Panc1 (cell line): ENCODE data around the gene NR1H3. TPM values are rescaled to one million over a fixed set of nuclear protein-coding genes. Genes with fewer than 3 reads are reported as not detected.

Experiments used
- ATAC-seq: fragments of 200-7000 bp; cut with Tn5 transposase; 2 replicates; pipeline ENCODE4 v1.9.1; 2020; ENCODE audit warnings: mild to moderate bottlenecking, moderate library complexity
- BruUV-seq: library from RNA; stranded (reverse); fragments of 400-500 nt; replicated peaks from 2 replicates; lab custom pipeline; 2021; lab: Mats Ljungman, UMichigan
- CTCF ChIA-PET: fragments of 300-600 bp; sonication (Branson Sonifier 250); formaldehyde crosslinking; loops from one replicate; lab custom pipeline; 2022; ENCODE audit warnings: antibody characterized with exemption; lab: Charles Lee
- POLR2A ChIA-PET: fragments of 300-600 bp; sonication (Branson Sonifier 250); formaldehyde crosslinking; loops from one replicate; lab custom pipeline; 2022; ENCODE audit warnings: antibody characterized with exemption; lab: Charles Lee
- DNase-seq: peaks from one replicate; pipeline ENCODE4 v3.0.0-alpha.2; 2010; ENCODE audit warnings: low read depth, low spot score
- H3K27ac ChIP-seq: 2 replicates; pipeline ENCODE4 v1.5.1; 2011; ENCODE audit warnings: mild to moderate bottlenecking, low read length, inconsistent platforms
- H3K27me3 ChIP-seq: fragments of 200-500 bp; sonication (Bioruptor generic); 2 replicates; pipeline ENCODE4 v1.6.0; 2014; ENCODE audit warnings: low read length, inconsistent platforms; ENCODE audit not compliant: control insufficient read depth, insufficient read depth
- H3K36me3 ChIP-seq: fragments of 200-500 bp; sonication (Bioruptor generic); 2 replicates; pipeline ENCODE4 v1.5.1; 2014; ENCODE audit warnings: inconsistent platforms, mild to moderate bottlenecking, low read length, moderate library complexity; ENCODE audit not compliant: control insufficient read depth, insufficient read depth
- H3K4me1 ChIP-seq: 2 replicates; pipeline ENCODE4 v1.5.1; 2011; ENCODE audit warnings: inconsistent platforms, mild to moderate bottlenecking, low read length, moderate library complexity; ENCODE audit not compliant: control insufficient read depth, insufficient read depth
- H3K4me3 ChIP-seq, 2 experiments: 2 replicates each; pipeline ENCODE4 v1.5.1; 2011 to 2012; ENCODE audit warnings: low read depth in 2 of 2, low read length in 2 of 2, mild to moderate bottlenecking in 2 of 2, inconsistent platforms in 1 of 2, moderate library complexity in 1 of 2
- H3K9me3 ChIP-seq: fragments of 200-500 bp; sonication (Bioruptor generic); 2 replicates; pipeline ENCODE4 v1.5.1; 2014; ENCODE audit warnings: low read depth, mild to moderate bottlenecking, inconsistent platforms, low read length, moderate library complexity; ENCODE audit not compliant: control insufficient read depth, insufficient read depth
- POLR2AphosphoS5 ChIP-seq: IDR thresholded peaks from 2 replicates; pipeline ENCODE4 v1.6.1; 2012; ENCODE audit warnings: mild to moderate bottlenecking, low read depth, low read length, moderate library complexity
- SIN3A ChIP-seq: IDR thresholded peaks from 2 replicates; pipeline ENCODE4 v1.6.1; 2012; ENCODE audit warnings: low read depth, mild to moderate bottlenecking, low read length, moderate library complexity, borderline replicate concordance; ENCODE audit not compliant: insufficient read depth
- TCF7L2 ChIP-seq: IDR thresholded peaks from 2 replicates; pipeline ENCODE4 v1.6.1; 2011; ENCODE audit warnings: mild to moderate bottlenecking, low read depth, low read length, inconsistent platforms
- in situ Hi-C: cut with HindIII; loops from 2 replicates; pipeline ENCODE4 v1.10.0; 2016; ENCODE audit warnings: low sequenced_read_pairs, low pct_unique_long_range_greater_than_20kb
- intact Hi-C: fragments of 100-400 bp; cut with micrococcal nuclease; formaldehyde crosslinking; loops from one replicate; pipeline ENCODE4 v1.10.0; 2022; ENCODE audit not compliant: unreplicated experiment
- total RNA-seq: library from RNA; stranded (reverse); gene quantifications from one replicate; pipeline ENCODE4 v1.2.1, GENCODE V29; 2021; ENCODE audit not compliant: unreplicated experiment
- TF ChIP-seq, protein P1 (sequence below), 2 experiments: IDR thresholded peaks; 2 replicates each; pipeline ENCODE4 v1.6.1; 2011 to 2012; ENCODE audit warnings: low read depth in 2 of 2, control low read depth in 1 of 2, low read length in 1 of 2, mild to moderate bottlenecking in 1 of 2, moderate library complexity in 1 of 2; ENCODE audit not compliant: insufficient read depth in 1 of 2
- TF ChIP-seq, protein P2 (sequence below): fragments of 450-650 bp; IDR thresholded peaks from 2 replicates; pipeline ENCODE4 v1.5.1; 2017; ENCODE audit warnings: mild to moderate bottlenecking

Gene NR1H3
- total RNA-seq, 1 experiment from 2014 or later: 17.2 TPM

DNA sequence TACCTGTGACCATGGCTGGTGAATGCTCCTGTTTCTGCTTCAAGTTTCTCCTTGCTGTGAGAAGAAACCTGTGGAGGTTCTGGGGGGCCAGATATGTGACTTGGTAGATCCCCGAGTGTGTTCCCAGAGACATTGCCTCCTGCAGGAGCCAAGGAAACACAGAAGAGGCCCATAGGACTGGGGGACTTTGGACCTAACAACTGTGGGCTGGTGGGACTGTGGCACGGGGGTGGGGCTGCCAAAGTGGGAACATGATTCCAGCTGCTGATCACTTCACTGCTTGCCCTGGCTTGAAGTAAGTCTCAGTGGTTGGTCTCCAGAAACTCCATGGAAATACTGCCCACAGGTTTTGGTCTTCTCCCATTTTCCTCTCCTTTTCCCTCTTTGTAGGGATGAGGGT is 4.1 kb upstream of the NR1H3 start:
- TF ChIP-seq, protein P1, sequence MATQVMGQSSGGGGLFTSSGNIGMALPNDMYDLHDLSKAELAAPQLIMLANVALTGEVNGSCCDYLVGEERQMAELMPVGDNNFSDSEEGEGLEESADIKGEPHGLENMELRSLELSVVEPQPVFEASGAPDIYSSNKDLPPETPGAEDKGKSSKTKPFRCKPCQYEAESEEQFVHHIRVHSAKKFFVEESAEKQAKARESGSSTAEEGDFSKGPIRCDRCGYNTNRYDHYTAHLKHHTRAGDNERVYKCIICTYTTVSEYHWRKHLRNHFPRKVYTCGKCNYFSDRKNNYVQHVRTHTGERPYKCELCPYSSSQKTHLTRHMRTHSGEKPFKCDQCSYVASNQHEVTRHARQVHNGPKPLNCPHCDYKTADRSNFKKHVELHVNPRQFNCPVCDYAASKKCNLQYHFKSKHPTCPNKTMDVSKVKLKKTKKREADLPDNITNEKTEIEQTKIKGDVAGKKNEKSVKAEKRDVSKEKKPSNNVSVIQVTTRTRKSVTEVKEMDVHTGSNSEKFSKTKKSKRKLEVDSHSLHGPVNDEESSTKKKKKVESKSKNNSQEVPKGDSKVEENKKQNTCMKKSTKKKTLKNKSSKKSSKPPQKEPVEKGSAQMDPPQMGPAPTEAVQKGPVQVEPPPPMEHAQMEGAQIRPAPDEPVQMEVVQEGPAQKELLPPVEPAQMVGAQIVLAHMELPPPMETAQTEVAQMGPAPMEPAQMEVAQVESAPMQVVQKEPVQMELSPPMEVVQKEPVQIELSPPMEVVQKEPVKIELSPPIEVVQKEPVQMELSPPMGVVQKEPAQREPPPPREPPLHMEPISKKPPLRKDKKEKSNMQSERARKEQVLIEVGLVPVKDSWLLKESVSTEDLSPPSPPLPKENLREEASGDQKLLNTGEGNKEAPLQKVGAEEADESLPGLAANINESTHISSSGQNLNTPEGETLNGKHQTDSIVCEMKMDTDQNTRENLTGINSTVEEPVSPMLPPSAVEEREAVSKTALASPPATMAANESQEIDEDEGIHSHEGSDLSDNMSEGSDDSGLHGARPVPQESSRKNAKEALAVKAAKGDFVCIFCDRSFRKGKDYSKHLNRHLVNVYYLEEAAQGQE (IDR thresholded peaks at IDR 0.05; ENCODE audit: insufficient read depth in 1 of 2, low read depth in 2 of 2, low read length in 1 of 2): no peak
- TF ChIP-seq, protein P2, sequence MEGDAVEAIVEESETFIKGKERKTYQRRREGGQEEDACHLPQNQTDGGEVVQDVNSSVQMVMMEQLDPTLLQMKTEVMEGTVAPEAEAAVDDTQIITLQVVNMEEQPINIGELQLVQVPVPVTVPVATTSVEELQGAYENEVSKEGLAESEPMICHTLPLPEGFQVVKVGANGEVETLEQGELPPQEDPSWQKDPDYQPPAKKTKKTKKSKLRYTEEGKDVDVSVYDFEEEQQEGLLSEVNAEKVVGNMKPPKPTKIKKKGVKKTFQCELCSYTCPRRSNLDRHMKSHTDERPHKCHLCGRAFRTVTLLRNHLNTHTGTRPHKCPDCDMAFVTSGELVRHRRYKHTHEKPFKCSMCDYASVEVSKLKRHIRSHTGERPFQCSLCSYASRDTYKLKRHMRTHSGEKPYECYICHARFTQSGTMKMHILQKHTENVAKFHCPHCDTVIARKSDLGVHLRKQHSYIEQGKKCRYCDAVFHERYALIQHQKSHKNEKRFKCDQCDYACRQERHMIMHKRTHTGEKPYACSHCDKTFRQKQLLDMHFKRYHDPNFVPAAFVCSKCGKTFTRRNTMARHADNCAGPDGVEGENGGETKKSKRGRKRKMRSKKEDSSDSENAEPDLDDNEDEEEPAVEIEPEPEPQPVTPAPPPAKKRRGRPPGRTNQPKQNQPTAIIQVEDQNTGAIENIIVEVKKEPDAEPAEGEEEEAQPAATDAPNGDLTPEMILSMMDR: no peak
- TF ChIP-seq SIN3A (no peak), POLR2AphosphoS5 (no peak), TCF7L2 (no peak)
- BruUV-seq: no TSS peak
- in situ Hi-C loops: no loop called here
- Histone ChIP-seq H3K4me1 (peaks cover 27% of the 10 kb centered on the region), H3K9me3 (no peaks in the 10 kb centered on the region), H3K4me3 (no peak overlapping the region), H3K27me3 (no peaks in the 10 kb centered on the region), H3K27ac (0 out of 2 replicates have a peak overlapping the region, but pooled peaks have one; percentile 13), H3K36me3 (no peaks in the 10 kb centered on the region)
- CTCF ChIA-PET: no interaction called here
- DNase-seq (no peak), ATAC-seq (no peak)
- POLR2A ChIA-PET: no interaction called here
- intact Hi-C loops: loop anchor here (10.0 kb wide), 2 partner anchors 79 to 101 kb away; partner anchors contain the start of genes ARFGAP2 and MYBPC3

DNA sequence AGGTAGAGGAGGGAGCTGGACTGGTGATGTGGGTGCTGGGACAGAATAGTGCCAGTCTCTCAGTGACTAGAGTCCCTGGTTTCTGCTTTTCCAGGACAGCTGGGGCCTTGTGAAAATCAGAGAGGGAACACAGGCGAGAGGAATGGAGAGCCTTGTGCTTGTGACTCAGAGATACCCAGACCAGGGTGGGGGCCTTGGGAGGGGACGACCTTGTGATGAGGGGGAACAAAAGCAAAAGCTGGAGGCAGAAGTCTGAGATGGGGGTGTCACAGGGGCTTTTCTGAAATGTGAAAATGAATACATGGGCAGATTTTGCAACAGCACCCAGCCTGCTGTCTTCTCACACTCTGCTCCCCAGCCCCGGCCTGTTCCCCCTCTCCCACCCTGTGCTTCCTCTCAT is 3.4 kb upstream of the NR1H3 start:
- ATAC-seq: no peak
- H3K4me1 ChIP-seq: peaks cover 34% of the 10 kb centered on the region
- intact Hi-C loops (loop anchor here (10.0 kb wide), 2 partner anchors 80 to 100 kb away; partner anchors contain the start of genes ARFGAP2 and MYBPC3), in situ Hi-C loops (no loop called here)
- H3K27me3 ChIP-seq: no peaks in the 10 kb centered on the region
- ChIA-PET CTCF (no interaction called here), POLR2A (no interaction called here)
- DNase-seq: no peak
- TF ChIP-seq, protein P1 (IDR thresholded peaks at IDR 0.05; ENCODE audit: insufficient read depth in 1 of 2, low read depth in 2 of 2, low read length in 1 of 2): no peak
- TF ChIP-seq, protein P2: no peak
- TF ChIP-seq POLR2AphosphoS5: no peak
- no peak for TF ChIP-seq TCF7L2
- no peak for TF ChIP-seq SIN3A
- no peaks in the 10 kb centered on the region for H3K36me3 ChIP-seq
- H3K4me3 ChIP-seq: no peak overlapping the region
- H3K27ac ChIP-seq: peak overlapping the region; percentile 13; the same call in 1 of the 2 replicates
- no TSS peak for BruUV-seq
- no peaks in the 10 kb centered on the region for H3K9me3 ChIP-seq
